ENCODE results near the gene SARDH.
"Not testable (repeated sequence)": the region's sequence is repeated elsewhere in the genome, so short reads cannot be mapped to it uniquely, and the experiment has no call there.

- not testable (repeated sequence) for TF ChIP-seq POLR2A, CTCF (IDR thresholded peaks at IDR 0.05)
Measured at GRCh38 chr9:133675796-133676195, 62.4 kb downstream of the SARDH start.

Data from esophagus squamous epithelium (tissue), 4 donors.